Measurements from ENCODE around the gene HOXB7. TPM values are rescaled to one million over a fixed set of nuclear protein-coding genes. Genes with fewer than 3 reads are reported as not detected.

HOXB7 gene
- total RNA-seq, 1 donor from 2014 or later = 2.4 TPM

- DNase-seq (no peak), ATAC-seq (peak in 1 of 2 donors; percentile 35)
- H3K4me3 ChIP-seq = peak within 1 kb of the TSS; percentile 43
- peaks cover 100% of the 10 kb centered on the region for H3K27me3 ChIP-seq (ENCODE audit: low read depth)
- H3K4me1 ChIP-seq = peaks cover 26% of the 10 kb centered on the region
- intact Hi-C loops (cut with DNase I) = no loop called here
- no peaks in the 10 kb centered on the region for H3K36me3 ChIP-seq
- no peaks in the 10 kb centered on the region for H3K9me3 ChIP-seq
- no peak for TF ChIP-seq CTCF (IDR thresholded peaks at IDR 0.05)
- H3K27ac ChIP-seq = no peak within 1 kb of the TSS
These were observed 15.7 kb upstream of the HOXB7 start, which contains the start of gene HOXB9 for GRCh38 chr17:48626245-48627117. TSS of gene HOXB9 (minus strand) at chr17:48626358. CDS start at chr17:48626269, 89 bp downstream.

GRCh38 chr17:48625495-48626244, 14.9 kb upstream of the HOXB7 start:
- Histone ChIP-seq H3K9me3 (no peaks in the 10 kb centered on the region), H3K27ac (no peak overlapping the region), H3K36me3 (no peaks in the 10 kb centered on the region), H3K4me1 (peaks cover 26% of the 10 kb centered on the region), H3K27me3 (ENCODE audit: low read depth) (peaks cover 100% of the 10 kb centered on the region), H3K4me3 (peak overlapping the region; percentile 43)
- no peak for TF ChIP-seq CTCF (IDR thresholded peaks at IDR 0.05)
- DNase-seq (no peak), ATAC-seq (peak; percentile 76 to 77)
- intact Hi-C loops (cut with DNase I) = no loop called here

- no peaks in the 10 kb centered on the region for H3K9me3 ChIP-seq
- H3K27ac ChIP-seq = no peak overlapping the region
- TF ChIP-seq CTCF (IDR thresholded peaks at IDR 0.05) = no peak
- intact Hi-C loops (cut with DNase I) = no loop called here
- H3K36me3 ChIP-seq = no peaks in the 10 kb centered on the region
- H3K4me3 ChIP-seq = peak overlapping the region; percentile 43
- ATAC-seq (peak; percentile 26 to 49), DNase-seq (no peak)
- H3K27me3 ChIP-seq (ENCODE audit: low read depth) = peaks cover 100% of the 10 kb centered on the region
- peaks cover 26% of the 10 kb centered on the region for H3K4me1 ChIP-seq
These were observed 14.0 kb upstream of the HOXB7 start for GRCh38 chr17:48624544-48625494.

- intact Hi-C loops (cut with DNase I) = no loop called here
- ATAC-seq (no peak), DNase-seq (no peak)
- Histone ChIP-seq H3K9me3 (no peaks in the 10 kb centered on the region), H3K36me3 (no peaks in the 10 kb centered on the region), H3K27me3 (ENCODE audit: low read depth) (peaks cover 100% of the 10 kb centered on the region), H3K27ac (no peak overlapping the region), H3K4me3 (no peak overlapping the region), H3K4me1 (peaks cover 26% of the 10 kb centered on the region)
- no peak for TF ChIP-seq CTCF (IDR thresholded peaks at IDR 0.05)
These were observed 13.3 kb upstream of the HOXB7 start for GRCh38 chr17:48624118-48624517.

GRCh38 chr17:48623583-48623982, 12.8 kb upstream of the HOXB7 start:
- H3K4me1 ChIP-seq = peaks cover 26% of the 10 kb centered on the region
- DNase-seq = no peak
- no peaks in the 10 kb centered on the region for H3K9me3 ChIP-seq
- no peak overlapping the region for H3K4me3 ChIP-seq
- ATAC-seq = no peak
- H3K27me3 ChIP-seq (ENCODE audit: low read depth) = peaks cover 99% of the 10 kb centered on the region
- no peaks in the 10 kb centered on the region for H3K36me3 ChIP-seq
- intact Hi-C loops (cut with DNase I) = no loop called here
- H3K27ac ChIP-seq = no peak overlapping the region
- TF ChIP-seq CTCF (IDR thresholded peaks at IDR 0.05) = no peak
